ENCODE data around the gene FAM193A. TPM values are rescaled to one million over a fixed set of nuclear protein-coding genes. Genes with fewer than 3 reads are reported as not detected.

Gene FAM193A
- total RNA-seq, 1 experiment from 2014 or later: 13.6 TPM

DNA sequence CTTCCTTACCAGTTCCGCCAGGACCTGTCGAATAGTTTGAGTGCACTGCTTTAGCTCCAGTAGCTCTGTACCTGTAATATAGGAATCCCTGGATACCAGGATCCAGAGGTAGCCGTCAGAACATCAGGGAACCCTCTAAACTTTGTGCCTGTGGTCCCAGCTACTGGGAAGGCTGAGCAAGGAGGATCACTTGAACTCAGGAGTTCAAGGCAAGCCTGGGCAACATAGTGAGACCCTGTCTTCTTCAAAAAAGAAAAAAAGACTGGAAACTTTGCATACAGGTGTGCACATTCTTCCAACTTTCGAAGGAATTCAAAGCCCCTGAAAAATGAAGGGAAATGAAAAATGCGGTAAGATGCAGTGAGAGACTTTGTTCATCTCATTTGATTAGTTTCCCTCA lies 32.6 kb upstream of the FAM193A start:
- Histone ChIP-seq H3K27me3 (ENCODE audit: low read length) (no peaks in the 10 kb centered on the region), H3F3A (ENCODE audit: low read length, unreplicated experiment) (no peaks in the 10 kb centered on the region), H2AFZ (ENCODE audit: low read length) (no peak overlapping the region), H3K27ac (ENCODE audit: low read length) (no peak overlapping the region), H3K4me2 (ENCODE audit: low read length) (no peak overlapping the region), H3K9ac (ENCODE audit: low read length) (no peak overlapping the region), H3K36me3 (ENCODE audit: low read depth, low read length) (peaks cover 22% of the 10 kb centered on the region; the same call in 1 of the 2 replicates), H3K79me2 (ENCODE audit: low read length) (peaks cover 6% of the 10 kb centered on the region; the same call in 1 of the 2 replicates), H4K20me1 (ENCODE audit: low read length) (no peaks in the 10 kb centered on the region; the same call in 1 of the 2 replicates), H3K4me1 (ENCODE audit: insufficient read depth, low read length) (no peaks in the 10 kb centered on the region), H3K9me3 (ENCODE audit: low read length) (no peaks in the 10 kb centered on the region), H3K4me3 (ENCODE audit: low read length) (no peak overlapping the region), H3K9me2 (replicated peaks; ENCODE audit: low read length) (no peaks in the 10 kb centered on the region)
- TF ChIP-seq EZH2 (IDR thresholded peaks at IDR 0.05; ENCODE audit: low read length, unreplicated experiment) (no peak), EZH2phosphoT487 (IDR thresholded peaks at IDR 0.05; ENCODE audit: borderline replicate concordance, low read length) (no peak)
- TF ChIP-seq, protein P1, sequence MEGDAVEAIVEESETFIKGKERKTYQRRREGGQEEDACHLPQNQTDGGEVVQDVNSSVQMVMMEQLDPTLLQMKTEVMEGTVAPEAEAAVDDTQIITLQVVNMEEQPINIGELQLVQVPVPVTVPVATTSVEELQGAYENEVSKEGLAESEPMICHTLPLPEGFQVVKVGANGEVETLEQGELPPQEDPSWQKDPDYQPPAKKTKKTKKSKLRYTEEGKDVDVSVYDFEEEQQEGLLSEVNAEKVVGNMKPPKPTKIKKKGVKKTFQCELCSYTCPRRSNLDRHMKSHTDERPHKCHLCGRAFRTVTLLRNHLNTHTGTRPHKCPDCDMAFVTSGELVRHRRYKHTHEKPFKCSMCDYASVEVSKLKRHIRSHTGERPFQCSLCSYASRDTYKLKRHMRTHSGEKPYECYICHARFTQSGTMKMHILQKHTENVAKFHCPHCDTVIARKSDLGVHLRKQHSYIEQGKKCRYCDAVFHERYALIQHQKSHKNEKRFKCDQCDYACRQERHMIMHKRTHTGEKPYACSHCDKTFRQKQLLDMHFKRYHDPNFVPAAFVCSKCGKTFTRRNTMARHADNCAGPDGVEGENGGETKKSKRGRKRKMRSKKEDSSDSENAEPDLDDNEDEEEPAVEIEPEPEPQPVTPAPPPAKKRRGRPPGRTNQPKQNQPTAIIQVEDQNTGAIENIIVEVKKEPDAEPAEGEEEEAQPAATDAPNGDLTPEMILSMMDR (conservative IDR thresholded peaks at IDR 0.05; ENCODE audit: low read depth, low read length): no peak
- ATAC-seq (no peak), DNase-seq (no peak)
- BruUV-seq (replicated peaks): no TSS peak
- POLR2A ChIA-PET (ENCODE audit: unreplicated experiment): no interaction called here
- CTCF ChIA-PET: no interaction called here
- intact Hi-C loops (cut with micrococcal nuclease): no loop called here

DNA sequence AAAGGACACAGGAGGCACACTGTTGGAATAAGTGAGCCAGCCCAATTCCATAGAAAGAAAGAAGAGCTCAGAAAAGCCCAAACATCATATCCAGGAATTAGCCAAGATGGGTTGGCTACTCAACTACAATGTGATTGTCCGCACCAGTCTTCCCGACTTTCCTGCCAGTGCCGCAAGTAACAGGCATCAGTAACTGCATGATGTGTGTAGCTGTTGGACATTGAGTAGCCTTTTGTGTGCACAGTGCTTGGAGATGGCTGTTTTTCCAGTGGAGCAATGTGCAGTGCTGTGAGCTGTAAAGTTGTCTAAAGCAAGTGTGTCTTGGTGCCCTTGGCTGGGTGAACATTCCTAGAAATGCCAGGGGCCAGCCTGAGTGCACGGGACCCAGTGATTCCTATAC lies 29.2 kb upstream of the FAM193A start:
- no peaks in the 10 kb centered on the region for H4K20me1 ChIP-seq (ENCODE audit: low read length)
- no peaks in the 10 kb centered on the region for H3K4me1 ChIP-seq (ENCODE audit: insufficient read depth, low read length)
- H3K9me2 ChIP-seq (replicated peaks; ENCODE audit: low read length): no peaks in the 10 kb centered on the region
- CTCF ChIA-PET: no interaction called here
- H3K9ac ChIP-seq (ENCODE audit: low read length): no peak overlapping the region
- no peak overlapping the region for H2AFZ ChIP-seq (ENCODE audit: low read length)
- H3F3A ChIP-seq (ENCODE audit: low read length, unreplicated experiment): no peaks in the 10 kb centered on the region
- H3K36me3 ChIP-seq (ENCODE audit: low read depth, low read length): peaks cover 12% of the 10 kb centered on the region; the same call in 1 of the 2 replicates
- intact Hi-C loops (cut with micrococcal nuclease): no loop called here
- no peak overlapping the region for H3K27ac ChIP-seq (ENCODE audit: low read length)
- H3K4me3 ChIP-seq (ENCODE audit: low read length): no peak overlapping the region
- TF ChIP-seq EZH2 (IDR thresholded peaks at IDR 0.05; ENCODE audit: low read length, unreplicated experiment): no peak
- peaks cover 6% of the 10 kb centered on the region; the same call in 1 of the 2 replicates for H3K79me2 ChIP-seq (ENCODE audit: low read length)
- POLR2A ChIA-PET (ENCODE audit: unreplicated experiment): no interaction called here
- no peak for DNase-seq
- no TSS peak for BruUV-seq (replicated peaks)
- H3K9me3 ChIP-seq (ENCODE audit: low read length): no peaks in the 10 kb centered on the region
- ATAC-seq: no peak
- no peaks in the 10 kb centered on the region for H3K27me3 ChIP-seq (ENCODE audit: low read length)
- no peak overlapping the region for H3K4me2 ChIP-seq (ENCODE audit: low read length)

GRCh38 chr4:2507855-2508254 lies 28.6 kb upstream of the FAM193A start:
- no peak overlapping the region for H2AFZ ChIP-seq (ENCODE audit: low read length)
- H3K4me3 ChIP-seq (ENCODE audit: low read length): no peak overlapping the region
- H3K9me3 ChIP-seq (ENCODE audit: low read length): no peaks in the 10 kb centered on the region
- no peak for DNase-seq
- no peak overlapping the region for H3K4me2 ChIP-seq (ENCODE audit: low read length)
- peaks cover 6% of the 10 kb centered on the region; the same call in 1 of the 2 replicates for H3K79me2 ChIP-seq (ENCODE audit: low read length)
- no peak overlapping the region for H3K9ac ChIP-seq (ENCODE audit: low read length)
- no peaks in the 10 kb centered on the region for H3K9me2 ChIP-seq (replicated peaks; ENCODE audit: low read length)
- TF ChIP-seq, protein P1 (conservative IDR thresholded peaks at IDR 0.05; ENCODE audit: low read depth, low read length): no peak
- TF ChIP-seq EZH2 (IDR thresholded peaks at IDR 0.05; ENCODE audit: low read length, unreplicated experiment) (no peak), EZH2phosphoT487 (IDR thresholded peaks at IDR 0.05; ENCODE audit: borderline replicate concordance, low read length) (no peak)
- CTCF ChIA-PET: no interaction called here
- intact Hi-C loops (cut with micrococcal nuclease): no loop called here
- no peak for ATAC-seq
- H3K27me3 ChIP-seq (ENCODE audit: low read length): no peaks in the 10 kb centered on the region
- no peaks in the 10 kb centered on the region for H3F3A ChIP-seq (ENCODE audit: low read length, unreplicated experiment)
- no peak overlapping the region for H3K27ac ChIP-seq (ENCODE audit: low read length)
- peaks cover 12% of the 10 kb centered on the region; the same call in 1 of the 2 replicates for H3K36me3 ChIP-seq (ENCODE audit: low read depth, low read length)
- POLR2A ChIA-PET (ENCODE audit: unreplicated experiment): no interaction called here
- H4K20me1 ChIP-seq (ENCODE audit: low read length): no peaks in the 10 kb centered on the region
- BruUV-seq (replicated peaks): no TSS peak
- H3K4me1 ChIP-seq (ENCODE audit: insufficient read depth, low read length): no peaks in the 10 kb centered on the region
